SHP77 (cell line): ENCODE results near the gene ARRB2.
"Not testable (repeated sequence)": the region's sequence is repeated elsewhere in the genome, so short reads cannot be mapped to it uniquely, and the experiment has no call there.

ENCODE experiments used
- DNase-seq, 2 experiments: peaks; one replicate each; lab custom pipeline; 2025; lab: John Stamatoyannopoulos, UW

The ARRB2 gene

DNA sequence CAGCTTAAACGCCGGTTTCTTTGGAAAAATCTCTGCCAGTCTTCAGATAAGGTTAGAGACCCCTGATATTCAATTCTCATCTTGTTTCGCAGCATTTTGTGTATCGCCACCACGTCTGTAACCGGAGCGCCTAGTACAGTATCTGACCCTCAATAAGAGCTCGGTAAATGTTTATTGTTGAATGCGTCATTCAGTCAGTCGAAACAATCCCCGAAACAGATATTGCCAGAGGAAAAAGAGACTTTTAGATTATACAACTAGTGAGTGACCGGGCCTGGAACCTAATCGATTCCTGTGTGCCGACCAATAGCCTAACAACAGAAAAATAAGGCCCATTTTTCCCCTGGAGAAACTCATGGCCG, 7.1 kb upstream of the ARRB2 start:
- no peak for DNase-seq

DNA sequence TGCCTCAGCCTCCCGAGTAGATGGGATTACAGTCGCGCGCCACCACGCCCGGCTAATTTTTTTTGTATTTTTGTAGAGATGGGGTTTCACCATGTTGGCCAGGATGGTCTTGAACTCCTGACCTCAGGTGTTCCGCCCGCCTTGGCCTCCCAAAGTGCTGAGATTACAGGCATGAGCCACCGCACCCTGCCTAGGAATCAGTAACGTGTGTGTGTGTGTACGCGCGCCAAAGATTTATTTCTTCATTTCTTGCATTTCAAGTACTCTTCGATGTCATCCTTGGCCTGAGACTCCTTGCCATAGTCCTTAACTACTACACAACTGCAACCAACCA, 5.9 kb upstream of the ARRB2 start:
- not testable (repeated sequence) for DNase-seq

DNA sequence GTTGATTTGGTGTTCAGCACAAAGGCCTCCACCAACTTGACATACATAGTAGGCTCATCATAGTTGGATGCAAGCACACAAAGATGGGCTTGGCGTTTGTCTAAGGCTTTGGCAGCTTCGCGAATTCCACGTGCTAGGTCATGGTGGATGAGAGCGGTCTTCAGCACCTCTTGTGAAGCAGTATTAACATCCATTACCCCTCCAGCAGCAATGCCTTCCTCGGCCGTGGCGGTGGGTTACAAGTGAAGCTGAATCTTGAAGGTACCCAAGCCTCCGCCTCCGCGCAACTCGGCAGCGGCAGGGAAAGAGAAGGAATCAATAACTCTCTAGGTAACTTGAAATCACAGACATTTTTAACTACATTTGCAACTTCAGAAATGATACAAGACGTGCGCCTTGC, 5.4 kb upstream of the ARRB2 start:
- no peak for DNase-seq

DNA sequence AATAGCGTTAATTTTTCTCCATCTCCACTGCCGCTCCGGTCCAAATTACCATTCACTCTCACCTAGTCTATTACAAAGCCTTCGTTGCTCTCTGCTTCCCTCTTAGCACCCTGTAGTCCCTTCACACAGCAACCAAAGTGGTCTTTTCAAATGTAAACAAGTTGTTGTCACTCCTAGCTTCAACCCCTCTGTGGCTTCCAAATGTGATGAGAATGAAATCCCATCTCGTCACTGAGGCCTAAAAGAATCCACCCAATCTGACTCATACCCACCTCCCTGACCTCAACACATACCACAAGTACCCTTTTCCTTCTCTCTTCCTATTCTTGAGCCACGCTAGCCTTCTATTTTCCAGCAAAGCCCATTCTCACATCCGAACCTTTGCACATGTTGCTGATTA, 4.3 kb upstream of the ARRB2 start:
- no peak for DNase-seq

DNA sequence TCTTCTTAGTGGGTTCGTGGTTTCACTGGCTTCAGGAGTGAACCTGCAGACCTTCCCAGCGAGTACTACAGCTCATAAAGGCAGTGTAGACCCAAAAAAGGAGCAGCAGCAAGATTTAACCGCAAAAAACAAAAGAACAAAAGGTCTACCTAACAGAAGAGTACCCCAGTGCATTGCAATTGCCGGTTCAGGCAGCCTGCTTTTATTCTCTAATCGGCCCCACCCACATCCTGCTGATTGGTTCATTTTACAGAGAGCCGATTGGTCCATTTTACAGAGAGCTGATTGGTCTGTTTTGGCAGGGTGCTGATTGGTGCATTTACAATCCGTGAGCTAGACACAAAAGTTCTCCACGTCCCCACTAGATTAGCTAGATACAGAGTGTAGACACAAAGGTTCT, 2.0 kb upstream of the ARRB2 start:
- peak; percentile 68 to 79 for DNase-seq

DNA sequence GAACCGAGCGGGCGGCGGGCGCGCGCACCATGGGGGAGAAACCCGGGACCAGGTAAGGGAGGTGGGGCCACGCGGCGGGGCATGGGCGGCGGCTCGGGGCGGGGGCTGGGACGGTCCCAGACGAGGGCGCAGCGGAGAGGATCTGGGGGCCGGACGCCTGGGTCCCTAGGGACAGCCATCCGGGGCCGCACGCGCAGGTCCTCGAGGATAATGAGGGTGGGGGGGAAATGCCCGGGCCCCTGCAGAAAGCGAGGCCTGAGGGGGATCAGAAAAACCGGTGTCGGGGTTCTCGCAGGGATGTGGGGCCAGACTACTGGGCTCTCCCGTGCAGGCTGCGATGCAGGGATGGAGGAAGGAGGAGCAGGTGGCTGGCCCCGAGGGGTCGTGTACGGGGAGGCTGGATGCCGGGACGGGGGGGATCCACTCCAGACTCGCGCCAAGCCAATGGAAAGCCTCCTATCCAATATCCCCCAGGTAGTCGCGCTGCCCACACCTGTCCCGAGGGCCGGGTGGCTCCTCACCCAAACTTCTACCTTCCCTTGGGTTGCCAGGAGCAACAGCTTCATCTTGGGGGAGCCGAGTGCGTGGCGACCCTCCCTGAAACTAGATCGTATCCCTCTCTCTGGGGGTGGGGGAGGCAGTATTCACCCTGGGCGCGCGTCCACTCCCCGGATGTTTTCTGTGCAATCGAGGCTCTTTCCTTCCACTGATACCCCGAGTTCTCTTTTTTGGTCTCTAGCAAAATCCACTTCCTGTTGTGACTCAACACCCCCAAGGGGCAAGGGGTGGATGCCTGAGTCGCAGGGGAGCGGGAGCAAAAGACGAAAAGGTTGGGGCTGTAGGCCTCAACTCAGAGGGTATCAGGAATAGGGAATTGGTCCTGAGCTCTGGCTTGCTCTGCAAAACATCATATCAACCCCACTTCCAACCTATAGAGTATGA, 532 bp downstream of the ARRB2 start:
- no peak for DNase-seq

DNA sequence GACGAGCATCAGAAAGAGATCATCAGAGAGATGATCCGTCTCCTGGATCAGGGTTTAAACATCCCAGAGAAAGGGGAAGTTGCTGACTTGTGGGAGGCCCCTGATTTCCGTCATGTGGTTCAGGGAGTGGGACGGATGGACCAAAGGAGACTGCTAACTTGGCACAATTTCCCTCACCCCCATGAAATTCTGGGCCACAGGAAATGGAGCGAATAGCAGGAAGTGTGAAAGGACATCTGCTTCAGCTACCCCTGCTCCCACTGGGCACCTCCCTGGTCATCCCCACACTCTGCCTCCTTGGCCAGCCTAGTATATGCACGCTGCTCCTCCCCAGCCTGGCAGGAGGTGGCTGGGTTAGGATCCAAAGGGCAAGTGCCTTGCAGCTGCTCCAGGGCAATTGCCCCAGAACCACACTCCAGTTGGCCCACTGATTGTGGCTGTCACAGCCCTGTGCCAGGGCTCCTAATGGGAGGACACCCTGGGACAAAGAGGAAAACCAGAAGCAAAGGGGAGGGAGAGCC, 1.3 kb downstream of the ARRB2 start:
- DNase-seq, result no peak

DNA sequence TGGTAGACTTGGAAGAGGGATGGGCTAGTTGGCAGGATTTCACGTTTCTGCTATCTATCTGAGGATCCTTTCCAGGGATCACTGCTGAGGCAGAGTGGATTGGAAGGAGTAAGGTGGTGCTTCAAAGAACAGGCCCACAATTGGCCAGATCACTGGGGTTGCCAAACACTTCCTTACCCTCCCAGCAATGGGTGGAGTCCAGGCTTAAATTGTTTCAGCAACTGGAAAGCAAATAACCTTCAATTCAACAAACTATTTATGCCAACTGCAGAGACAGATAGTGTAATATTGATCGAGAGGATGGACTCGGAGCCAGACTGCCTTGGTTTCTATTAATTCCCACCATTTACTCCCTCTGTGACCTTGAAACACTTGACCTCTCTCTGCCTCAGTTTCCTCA, 2.1 kb downstream of the ARRB2 start:
- DNase-seq, result no peak

DNA sequence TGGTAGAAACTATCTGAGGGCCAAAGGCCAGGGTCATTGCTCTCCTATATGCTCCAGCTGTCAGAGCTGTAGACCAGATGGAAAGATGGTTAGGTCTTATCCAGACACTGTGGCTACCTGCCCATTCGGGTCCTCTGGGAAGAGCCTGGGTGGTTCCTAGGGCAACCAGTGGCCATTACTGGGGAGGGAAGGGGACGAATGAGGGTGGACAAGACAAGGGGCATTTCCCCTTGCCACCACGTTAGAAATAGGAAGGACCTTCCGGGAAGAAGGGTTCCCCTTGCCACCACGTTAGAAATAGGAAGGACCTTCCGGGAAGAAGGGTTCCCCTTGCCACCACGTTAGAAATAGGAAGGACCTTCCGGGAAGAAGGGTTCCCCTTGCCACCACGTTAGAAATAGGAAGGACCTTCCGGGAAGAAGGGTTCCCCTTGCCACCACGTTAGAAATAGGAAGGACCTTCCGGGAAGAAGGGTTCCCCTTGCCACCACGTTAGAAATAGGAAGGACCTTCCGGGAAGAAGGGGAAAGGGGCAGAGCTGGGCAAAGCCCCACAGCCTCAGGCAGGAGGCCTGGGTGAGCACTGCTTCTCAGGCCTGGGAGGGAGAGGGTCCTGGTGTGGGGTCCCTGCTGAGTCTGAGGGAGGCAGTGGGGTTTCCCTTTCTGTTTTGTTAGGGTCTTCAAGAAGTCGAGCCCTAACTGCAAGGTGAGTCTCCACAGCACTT, 4.1 kb downstream of the ARRB2 start:
- DNase-seq, result not testable (repeated sequence)

DNA sequence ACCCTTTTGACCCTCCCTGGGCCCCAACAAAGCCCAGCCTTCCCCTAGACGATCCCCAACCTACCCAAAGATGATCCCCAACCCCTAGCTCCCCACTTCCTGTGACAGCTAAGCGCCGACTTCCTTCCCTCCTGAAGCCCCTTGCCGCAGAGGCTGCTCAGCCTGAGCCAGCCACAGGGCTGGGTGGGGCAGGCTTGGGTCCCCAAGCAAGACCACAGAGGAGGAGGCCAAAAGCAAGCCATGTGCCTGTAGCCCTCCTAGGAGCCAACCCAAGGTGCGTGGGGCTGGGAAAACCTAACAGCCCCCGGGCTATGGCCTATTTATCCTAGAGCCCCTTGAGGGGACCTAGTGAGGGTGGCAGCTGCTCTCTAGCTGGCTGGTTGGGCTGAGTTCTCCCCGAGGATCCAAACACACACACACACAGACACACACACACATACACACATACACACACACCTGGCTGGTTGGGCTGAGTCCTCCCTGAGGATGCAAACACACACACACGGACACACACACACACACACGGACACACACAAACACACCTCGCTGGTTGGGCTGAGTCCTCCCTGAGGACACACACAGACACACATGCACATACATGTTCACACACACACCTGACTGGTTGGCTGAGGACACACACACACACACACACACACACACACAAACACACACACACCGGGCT, 4.8 kb downstream of the ARRB2 start:
- no peak for DNase-seq

DNA sequence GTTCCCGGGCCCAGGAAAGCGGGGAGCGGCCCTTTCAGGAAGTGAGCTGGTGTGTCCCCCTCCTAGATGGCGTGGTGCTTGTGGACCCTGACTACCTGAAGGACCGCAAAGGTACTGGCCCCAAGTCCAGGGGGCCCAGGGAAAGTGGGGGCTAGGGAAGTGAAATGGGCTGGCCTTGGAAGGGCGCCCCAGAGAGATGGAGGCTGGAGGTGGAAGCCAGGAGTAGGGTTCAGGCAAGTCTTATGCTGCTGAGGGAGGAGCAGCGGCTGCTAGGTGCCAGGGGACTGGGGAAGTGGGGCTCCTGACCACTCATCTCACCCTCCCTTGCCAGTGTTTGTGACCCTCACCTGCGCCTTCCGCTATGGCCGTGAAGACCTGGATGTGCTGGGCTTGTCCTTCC, 5.6 kb downstream of the ARRB2 start:
- no peak for DNase-seq

DNA sequence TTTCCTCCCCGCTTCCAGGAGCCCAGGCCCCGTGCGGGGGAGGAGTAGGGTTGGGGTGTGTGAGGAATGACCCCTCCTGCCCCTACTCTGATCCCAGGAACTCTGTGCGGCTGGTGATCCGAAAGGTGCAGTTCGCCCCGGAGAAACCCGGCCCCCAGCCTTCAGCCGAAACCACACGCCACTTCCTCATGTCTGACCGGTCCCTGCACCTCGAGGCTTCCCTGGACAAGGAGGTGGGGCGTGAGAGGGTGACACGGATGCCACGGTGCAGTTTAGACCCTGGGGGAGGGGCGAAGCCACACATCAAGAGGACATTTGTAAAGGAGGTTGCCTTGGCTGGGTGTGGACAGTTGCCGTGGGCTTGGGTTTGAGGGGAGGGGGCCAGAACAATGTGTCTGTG, 7.4 kb downstream of the ARRB2 start:
- DNase-seq, result no peak

DNA sequence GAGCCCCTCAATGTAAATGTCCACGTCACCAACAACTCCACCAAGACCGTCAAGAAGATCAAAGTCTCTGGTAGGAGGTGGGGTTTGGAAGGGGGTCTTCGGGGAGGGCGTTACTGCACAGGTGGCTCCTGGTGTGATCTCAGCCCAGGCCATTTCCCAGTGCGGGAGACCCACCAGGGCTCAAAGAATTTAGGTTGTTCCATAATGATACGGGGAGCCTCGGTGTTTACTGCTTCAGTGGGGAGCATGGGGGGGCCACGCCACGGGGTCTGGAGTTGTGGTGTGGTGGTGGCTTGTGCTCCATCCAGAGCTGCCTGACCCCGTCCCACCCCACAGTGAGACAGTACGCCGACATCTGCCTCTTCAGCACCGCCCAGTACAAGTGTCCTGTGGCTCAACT, 7.8 kb downstream of the ARRB2 start:
- no peak for DNase-seq

DNA sequence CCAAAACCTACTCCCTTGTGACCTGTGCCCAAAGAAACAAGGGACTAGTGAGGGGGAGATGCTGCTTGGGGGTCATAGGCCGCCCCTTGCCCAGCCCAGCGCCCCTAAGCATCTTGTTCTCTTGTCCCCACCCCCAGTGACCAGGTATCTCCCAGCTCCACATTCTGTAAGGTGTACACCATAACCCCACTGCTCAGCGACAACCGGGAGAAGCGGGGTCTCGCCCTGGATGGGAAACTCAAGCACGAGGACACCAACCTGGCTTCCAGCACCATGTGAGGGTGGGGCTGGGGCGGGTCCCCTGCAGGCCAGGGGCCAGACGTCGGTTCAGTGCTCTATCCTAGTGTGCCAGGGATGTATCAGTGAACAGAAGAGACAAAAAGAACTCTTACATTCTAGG, 8.7 kb downstream of the ARRB2 start:
- DNase-seq, result no peak

DNA sequence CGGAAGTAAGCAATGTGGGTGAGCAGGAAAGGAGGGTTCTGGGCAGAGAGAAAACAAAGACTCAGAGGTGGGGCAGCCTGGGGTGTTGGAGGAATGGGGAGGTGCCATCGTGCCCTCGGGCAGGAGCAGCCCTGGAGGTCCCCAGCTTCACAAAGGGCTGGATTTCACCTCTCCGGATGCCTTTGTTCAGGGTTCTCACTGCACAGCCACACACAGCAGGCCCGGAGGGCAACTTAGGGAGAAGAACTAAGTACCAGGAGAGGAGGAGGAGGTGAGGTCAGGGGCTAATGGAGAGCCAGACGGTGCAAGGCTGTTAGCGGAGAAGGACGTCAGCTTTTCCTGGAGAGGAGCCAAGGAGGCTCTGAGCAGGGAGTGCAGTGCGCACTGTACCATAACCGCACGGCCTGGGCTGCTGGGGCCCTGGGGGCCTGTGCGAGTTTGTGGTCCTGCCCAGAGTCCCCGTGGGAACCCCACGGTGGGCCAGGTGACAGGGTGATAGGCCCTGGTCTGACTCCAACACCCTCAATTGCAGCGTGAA, 9.3 kb downstream of the ARRB2 start:
- peak; percentile 41 to 85 for DNase-seq

DNA sequence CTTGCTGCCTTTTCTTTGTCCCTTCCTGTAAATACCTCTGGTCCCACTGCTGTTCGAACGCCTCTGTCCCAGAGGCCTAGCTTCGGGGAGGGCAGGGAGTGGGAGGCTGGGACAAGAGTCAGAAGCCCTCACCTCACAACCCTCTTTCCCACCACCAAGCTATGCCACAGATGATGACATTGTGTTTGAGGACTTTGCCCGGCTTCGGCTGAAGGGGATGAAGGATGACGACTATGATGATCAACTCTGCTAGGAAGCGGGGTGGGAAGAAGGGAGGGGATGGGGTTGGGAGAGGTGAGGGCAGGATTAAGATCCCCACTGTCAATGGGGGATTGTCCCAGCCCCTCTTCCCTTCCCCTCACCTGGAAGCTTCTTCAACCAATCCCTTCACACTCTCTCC, 10.4 kb downstream of the ARRB2 start:
- no peak for DNase-seq

DNA sequence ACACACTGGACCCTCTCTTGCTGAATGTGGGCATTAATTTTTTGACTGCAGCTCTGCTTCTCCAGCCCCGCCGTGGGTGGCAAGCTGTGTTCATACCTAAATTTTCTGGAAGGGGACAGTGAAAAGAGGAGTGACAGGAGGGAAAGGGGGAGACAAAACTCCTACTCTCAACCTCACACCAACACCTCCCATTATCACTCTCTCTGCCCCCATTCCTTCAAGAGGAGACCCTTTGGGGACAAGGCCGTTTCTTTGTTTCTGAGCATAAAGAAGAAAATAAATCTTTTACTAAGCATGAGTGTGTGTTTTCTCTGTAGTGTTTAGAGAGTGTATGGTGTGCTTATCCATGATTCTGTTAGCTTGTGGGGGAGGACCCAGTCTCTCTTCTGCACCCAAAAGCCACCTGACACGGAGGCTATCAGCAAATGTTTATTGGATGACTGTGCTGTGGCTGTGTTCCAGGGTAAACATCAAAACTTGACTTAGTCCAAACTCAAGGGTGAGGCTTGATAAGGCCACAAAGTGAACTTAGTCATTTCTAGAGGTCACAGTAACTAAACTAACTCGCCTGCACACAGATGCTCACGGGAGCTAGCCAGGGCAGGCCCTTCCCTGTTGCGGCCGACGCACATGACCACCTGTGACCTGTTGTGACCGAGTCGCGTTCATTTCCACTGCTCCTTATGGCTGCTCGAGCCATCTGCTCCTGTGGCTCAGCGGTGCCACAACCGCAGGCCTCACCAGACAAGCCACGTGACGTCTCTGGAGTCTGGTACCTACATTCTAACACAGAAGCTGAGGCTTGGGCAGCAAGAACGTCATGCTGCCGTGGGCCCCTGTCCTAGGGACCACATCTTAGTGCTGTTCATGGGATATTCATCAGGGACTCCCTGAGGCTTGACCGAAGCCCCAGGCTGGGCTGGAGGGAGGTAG, 11.0 kb downstream of the ARRB2 start:
- peak; percentile 57 to 78 for DNase-seq

DNA sequence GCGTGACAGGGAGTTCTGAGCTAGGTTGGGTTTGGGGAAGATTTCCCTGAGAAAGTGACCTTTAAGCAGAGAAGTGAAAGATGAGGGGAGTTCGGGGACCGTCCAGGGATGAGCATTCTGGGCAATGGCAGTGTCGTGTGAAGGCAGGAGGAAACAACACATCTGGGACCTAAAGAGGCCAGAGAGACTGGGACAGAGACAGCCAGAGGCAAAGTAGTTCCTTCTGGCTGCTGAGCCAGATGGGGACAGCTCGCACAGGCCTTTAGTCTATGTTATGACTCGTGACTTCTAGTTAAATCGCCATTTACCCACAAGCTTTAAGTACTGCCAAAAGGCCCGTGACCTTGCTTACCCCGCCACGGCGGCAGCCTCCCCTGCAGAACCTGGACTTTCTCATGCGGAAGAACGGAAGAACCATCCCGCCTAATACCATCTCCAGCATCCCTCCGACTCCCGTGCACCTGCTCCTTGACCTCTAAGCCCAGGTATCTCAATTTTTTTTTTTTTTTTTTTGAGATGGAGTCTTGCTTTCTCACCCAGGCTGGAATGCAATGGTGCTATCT, 12.3 kb downstream of the ARRB2 start:
- no peak for DNase-seq

DNA sequence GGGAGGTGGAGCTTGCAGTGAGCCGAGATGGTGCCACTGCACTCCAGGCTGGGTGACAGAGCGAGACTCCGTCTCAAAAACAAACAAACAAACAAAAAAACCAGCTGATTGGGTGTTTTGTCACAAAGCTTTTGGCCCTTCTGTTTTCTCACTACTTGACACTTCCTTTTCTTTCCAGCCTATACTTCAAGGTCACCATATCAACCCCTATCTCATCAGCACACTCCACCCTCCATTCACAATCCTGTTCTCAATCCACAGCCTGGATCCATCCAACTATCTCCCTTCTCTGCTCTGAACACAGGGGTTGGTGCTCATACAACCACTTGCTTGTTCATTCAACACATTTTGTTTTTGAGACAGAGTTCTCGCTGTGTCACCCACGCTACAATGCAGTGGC, 14.2 kb downstream of the ARRB2 start:
- DNase-seq, result no peak

DNA sequence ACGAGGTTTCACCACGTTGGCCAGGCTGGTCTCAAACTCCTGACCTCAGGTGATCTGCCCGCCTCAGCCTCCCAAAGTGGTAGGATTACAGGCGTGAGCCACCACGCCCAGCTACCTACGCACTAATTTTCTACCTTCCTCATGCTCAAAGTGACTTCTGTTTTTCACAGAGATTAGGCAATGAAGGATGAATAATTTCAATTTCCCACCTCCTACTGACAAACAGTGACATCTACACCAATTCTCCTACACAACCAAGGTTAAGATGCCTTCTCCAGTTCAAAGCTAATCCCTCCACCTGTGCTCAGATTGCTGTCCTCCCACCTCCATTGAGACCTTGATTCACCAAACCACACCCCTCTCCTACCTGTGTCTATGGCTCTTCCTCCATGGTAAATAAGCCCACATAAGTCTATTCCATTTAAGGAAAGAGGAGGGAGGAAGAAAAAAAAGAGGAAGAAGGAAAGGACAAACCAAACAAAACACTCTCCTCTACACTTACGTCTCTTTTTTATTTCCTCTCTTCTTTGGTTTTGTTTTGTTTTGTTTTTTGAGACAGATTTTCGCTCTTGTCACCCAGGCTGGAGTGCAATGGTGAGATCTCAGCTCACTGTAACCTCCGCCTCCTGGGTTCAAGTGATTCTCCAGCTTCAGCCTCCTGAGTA, 15.3 kb downstream of the ARRB2 start:
- DNase-seq, result no peak

DNA sequence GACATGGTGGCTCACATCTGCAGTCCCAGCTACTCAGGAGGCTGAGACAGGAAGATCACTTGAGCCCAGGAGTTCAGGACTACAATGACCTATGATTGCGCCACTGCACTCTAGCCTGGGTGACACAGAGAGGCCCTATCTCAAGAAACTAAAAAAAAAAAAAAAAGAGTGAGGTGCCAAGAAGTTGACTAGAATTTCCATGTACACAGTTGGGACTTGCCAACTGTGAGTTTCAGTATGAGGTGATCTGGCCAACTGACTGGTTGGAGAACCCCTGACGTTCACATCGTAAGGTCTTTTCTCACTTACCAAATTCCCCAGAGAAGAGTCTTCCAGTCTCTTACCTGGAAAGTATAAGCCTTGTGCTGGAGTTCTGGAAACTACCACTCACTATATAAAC, 17.7 kb downstream of the ARRB2 start:
- DNase-seq, result no peak
